ENCODE results near the gene VAC14.

GRCh38 chr16:70786020-70786755 is 14.8 kb downstream of the VAC14 start:
- TF ChIP-seq POLR2AphosphoS5 (IDR thresholded peaks at IDR 0.05; ENCODE audit: low read depth, low read length), result no peak
- TF ChIP-seq POLR2A (IDR thresholded peaks at IDR 0.05; ENCODE audit: low read depth, low read length), result no peak
- TF ChIP-seq SPI1 (IDR thresholded peaks at IDR 0.05; ENCODE audit: low read depth, low read length), result no peak
- no peak for TF ChIP-seq TAF1 (IDR thresholded peaks at IDR 0.05; ENCODE audit: low read depth, low read length)
- no peak for TF ChIP-seq POU2F2 (IDR thresholded peaks at IDR 0.05; ENCODE audit: low read depth, low read length)

Data from GM12891 (cell line).